MM.1S (cell line): ENCODE results near the gene FIBP.

ENCODE experiments used
- DNase-seq: peaks from one replicate; pipeline ENCODE4 v3.0.0-alpha.2; 2015
- H2AFZ ChIP-seq: fragments of 300-600 bp; sonication (generic); 2 replicates; pipeline ENCODE4 v1.6.0; 2016; ENCODE audit warnings: antibody characterized with exemption, low read length
- H3F3A ChIP-seq: fragments of 300-600 bp; sonication (generic); 2 replicates; pipeline ENCODE4 v1.6.1; 2016; ENCODE audit warnings: mild to moderate bottlenecking, antibody characterized with exemption, low read length, moderate library complexity, mixed read lengths; ENCODE audit not compliant: insufficient read depth
- H3K27ac ChIP-seq: fragments of 300-600 bp; sonication (generic); 2 replicates; pipeline ENCODE4 v1.5.1; 2016; ENCODE audit warnings: mild to moderate bottlenecking, low read length
- H3K27me3 ChIP-seq: fragments of 300-600 bp; sonication (generic); replicated peaks from 2 replicates; pipeline ENCODE4 v1.6.0; 2016; ENCODE audit warnings: low read length; ENCODE audit not compliant: insufficient read depth
- H3K36me3 ChIP-seq: fragments of 300-600 bp; sonication (generic); replicated peaks from 2 replicates; pipeline ENCODE4 v1.6.1; 2016; ENCODE audit warnings: mild to moderate bottlenecking, low read length, mixed read lengths; ENCODE audit not compliant: insufficient read depth
- H3K4me1 ChIP-seq: fragments of 300-600 bp; sonication (generic); 2 replicates; pipeline ENCODE4 v1.6.1; 2016; ENCODE audit warnings: low read length, mixed read lengths
- H3K4me2 ChIP-seq: fragments of 300-600 bp; sonication (generic); 2 replicates; pipeline ENCODE4 v1.6.0; 2016; ENCODE audit warnings: low read depth, low read length
- H3K4me3 ChIP-seq: fragments of 300-600 bp; sonication (generic); 2 replicates; pipeline ENCODE4 v1.5.1; 2016; ENCODE audit warnings: low read length, mixed read lengths
- H3K79me2 ChIP-seq: fragments of 300-600 bp; sonication (generic); 2 replicates; pipeline ENCODE4 v1.6.1; 2016; ENCODE audit warnings: mixed run types, low read length, mixed read lengths
- H3K9ac ChIP-seq: fragments of 300-600 bp; sonication (generic); 2 replicates; pipeline ENCODE4 v1.6.1; 2016; ENCODE audit warnings: low read length, mixed read lengths
- H3K9me2 ChIP-seq: fragments of 300-600 bp; sonication (generic); replicated peaks from 2 replicates; pipeline ENCODE4 v1.6.1; 2016; ENCODE audit warnings: mild to moderate bottlenecking, low read length, mixed read lengths; ENCODE audit not compliant: insufficient read depth
- H3K9me3 ChIP-seq: fragments of 300-600 bp; sonication (generic); replicated peaks from 2 replicates; pipeline ENCODE4 v1.6.1; 2016; ENCODE audit warnings: mild to moderate bottlenecking, low read length, mixed read lengths; ENCODE audit not compliant: insufficient read depth
- H4K20me1 ChIP-seq: fragments of 300-600 bp; sonication (generic); 2 replicates; pipeline ENCODE4 v1.6.1; 2016; ENCODE audit warnings: mild to moderate bottlenecking, low read length, moderate library complexity, mixed read lengths; ENCODE audit not compliant: insufficient read depth
- CTCF ChIP-seq: fragments of 300-600 bp; sonication (generic); IDR thresholded peaks from 2 replicates; pipeline ENCODE4 v1.5.1; 2016; ENCODE audit warnings: antibody characterized with exemption, low read length, mixed read lengths
- EZH2 ChIP-seq: fragments of 300-600 bp; sonication (generic); optimal IDR thresholded peaks from 2 replicates; pipeline ENCODE3; 2017; ENCODE audit warnings: low read depth, mild to moderate bottlenecking, antibody characterized with exemption, low read length, mixed read lengths
- EZH2phosphoT487 ChIP-seq: fragments of 300-600 bp; sonication (generic); IDR thresholded peaks from 2 replicates; pipeline ENCODE4 v1.6.1; 2018; ENCODE audit warnings: antibody characterized with exemption, low read length

FIBP gene

GRCh38 chr11:65851811-65852507, 36.3 kb downstream of the FIBP start:
- no peak for TF ChIP-seq EZH2phosphoT487
- no peak for TF ChIP-seq CTCF
- no peak for TF ChIP-seq EZH2
- DNase-seq = no peak
- Histone ChIP-seq H3K9me3 (no peaks in the 10 kb centered on the region), H3K4me2 (no peak overlapping the region), H3K9me2 (no peaks in the 10 kb centered on the region), H3F3A (peaks cover 21% of the 10 kb centered on the region), H2AFZ (no peak overlapping the region), H3K4me1 (0 out of 2 replicates have a peak, but pooled peaks cover 8% of the 10 kb centered on the region), H3K36me3 (peaks cover 24% of the 10 kb centered on the region), H3K27me3 (no peaks in the 10 kb centered on the region), H3K4me3 (no peak overlapping the region), H3K9ac (no peak overlapping the region), H3K27ac (no peak overlapping the region), H4K20me1 (peaks cover 28% of the 10 kb centered on the region), H3K79me2 (peaks cover 32% of the 10 kb centered on the region)

GRCh38 chr11:65851083-65851579, 37.1 kb downstream of the FIBP start:
- no peaks in the 10 kb centered on the region for H3K27me3 ChIP-seq
- no peak overlapping the region for H3K4me3 ChIP-seq
- H3K36me3 ChIP-seq = peaks cover 24% of the 10 kb centered on the region
- DNase-seq = no peak
- TF ChIP-seq CTCF (peak; percentile 58), EZH2phosphoT487 (no peak)
- H3K27ac ChIP-seq = no peak overlapping the region
- peaks cover 21% of the 10 kb centered on the region for H4K20me1 ChIP-seq
- no peak overlapping the region for H2AFZ ChIP-seq
- H3K79me2 ChIP-seq = peaks cover 24% of the 10 kb centered on the region
- H3K9me3 ChIP-seq = no peaks in the 10 kb centered on the region
- no peak overlapping the region for H3K9ac ChIP-seq
- no peaks in the 10 kb centered on the region for H3K9me2 ChIP-seq
- peaks cover 21% of the 10 kb centered on the region for H3F3A ChIP-seq
- H3K4me1 ChIP-seq = 0 out of 2 replicates have a peak, but pooled peaks cover 3% of the 10 kb centered on the region
- H3K4me2 ChIP-seq = no peak overlapping the region

GRCh38 chr11:65850217-65851082, 37.8 kb downstream of the FIBP start:
- no peak overlapping the region for H3K9ac ChIP-seq

More at GRCh38 chr11:65850217-65851082, 37.8 kb downstream of the FIBP start:
- no peak overlapping the region for H3K4me2 ChIP-seq
- peaks cover 21% of the 10 kb centered on the region for H3F3A ChIP-seq
- no peak overlapping the region for H3K27ac ChIP-seq
- no peak overlapping the region for H3K4me3 ChIP-seq
- no peak overlapping the region for H2AFZ ChIP-seq
- H3K79me2 ChIP-seq = peaks cover 17% of the 10 kb centered on the region
- no peak for TF ChIP-seq CTCF
- H3K36me3 ChIP-seq = peaks cover 18% of the 10 kb centered on the region
- H3K9me3 ChIP-seq = no peaks in the 10 kb centered on the region
- H4K20me1 ChIP-seq = peaks cover 14% of the 10 kb centered on the region; the same call in 1 of the 2 replicates
- H3K4me1 ChIP-seq = no peaks in the 10 kb centered on the region
- no peaks in the 10 kb centered on the region for H3K27me3 ChIP-seq
- H3K9me2 ChIP-seq = no peaks in the 10 kb centered on the region
- DNase-seq = no peak
